GM23338 (cell line): ENCODE data around the gene FNDC3A. TPM values are rescaled to one million over a fixed set of nuclear protein-coding genes. Genes with fewer than 3 reads are reported as not detected.

Experiments used
- ATAC-seq: fragments of 200-7000 bp; cut with Tn5 transposase; 3 replicates; pipeline ENCODE4 v1.9.1; 2020
- DNase-seq: peaks from one replicate; pipeline ENCODE4 v3.0.0-alpha.2; 2015; ENCODE audit warnings: low spot score
- H2AFZ ChIP-seq: fragments of 200-600 bp; sonication (generic); 2 replicates; pipeline ENCODE4 v1.8.0; 2016; ENCODE audit warnings: antibody characterized with exemption, mild to moderate bottlenecking, moderate library complexity
- H3F3A ChIP-seq: fragments of 200-600 bp; sonication (generic); replicated peaks from 2 replicates; pipeline ENCODE4 v1.8.0; 2017; ENCODE audit warnings: antibody characterized with exemption, mixed run types, low read depth
- H3K27ac ChIP-seq: fragments of 200-600 bp; sonication (generic); 2 replicates; pipeline ENCODE4 v1.6.1; 2016; ENCODE audit warnings: low read depth
- H3K27me3 ChIP-seq: fragments of 200-600 bp; sonication (generic); 2 replicates; pipeline ENCODE4 v1.8.0; 2016; ENCODE audit warnings: mild to moderate bottlenecking, mixed run types, moderate library complexity; ENCODE audit not compliant: insufficient read depth
- H3K36me3 ChIP-seq: fragments of 200-600 bp; sonication (generic); 2 replicates; pipeline ENCODE4 v1.8.0; 2016; ENCODE audit warnings: mild to moderate bottlenecking; ENCODE audit not compliant: insufficient read depth
- H3K4me1 ChIP-seq: fragments of 200-600 bp; sonication (generic); 2 replicates; pipeline ENCODE4 v1.8.0; 2016; ENCODE audit warnings: mild to moderate bottlenecking, moderate library complexity; ENCODE audit not compliant: insufficient read depth
- H3K4me2 ChIP-seq: fragments of 200-600 bp; sonication (generic); 2 replicates; pipeline ENCODE4 v1.7.1; 2017; ENCODE audit warnings: mixed run types
- H3K4me3 ChIP-seq: fragments of 200-600 bp; sonication (generic); 2 replicates; pipeline ENCODE4 v1.6.1; 2016; ENCODE audit warnings: mixed run types
- H3K79me2 ChIP-seq: fragments of 200-600 bp; sonication (generic); replicated peaks from 2 replicates; pipeline ENCODE4 v1.8.0; 2017; ENCODE audit warnings: mild to moderate bottlenecking; ENCODE audit not compliant: insufficient read depth
- H3K9me2 ChIP-seq: fragments of 200-600 bp; sonication (generic); 2 replicates; pipeline ENCODE4 v1.8.0; 2017; ENCODE audit not compliant: insufficient read depth
- H4K20me1 ChIP-seq: fragments of 200-600 bp; sonication (generic); replicated peaks from 2 replicates; pipeline ENCODE4 v1.8.0; 2017; ENCODE audit warnings: mild to moderate bottlenecking; ENCODE audit not compliant: insufficient read depth
- H3K27ac Mint-ChIP-seq: 2 replicates; pipeline ENCODE4 v1.8.0; 2020; ENCODE audit warnings: inconsistent platforms, mild to moderate bottlenecking, moderate library complexity, mixed read lengths
- H3K27me3 Mint-ChIP-seq: 3 replicates; pipeline ENCODE4 v1.8.0; 2022; ENCODE audit warnings: low read depth, mild to moderate bottlenecking, moderate library complexity, mixed read lengths, inconsistent platforms; ENCODE audit not compliant: insufficient read depth, poor library complexity
- H3K36me3 Mint-ChIP-seq: 3 replicates; pipeline ENCODE4 v1.8.0; 2021; ENCODE audit warnings: low read depth, mild to moderate bottlenecking, inconsistent platforms, moderate library complexity, mixed read lengths
- H3K4me1 Mint-ChIP-seq: 3 replicates; pipeline ENCODE4 v1.8.0; 2020; ENCODE audit warnings: mild to moderate bottlenecking, inconsistent platforms, mixed read lengths
- H3K4me3 Mint-ChIP-seq: 3 replicates; pipeline ENCODE4 v1.8.0; 2021; ENCODE audit warnings: moderate library complexity, mild to moderate bottlenecking, inconsistent platforms, mixed read lengths
- H3K9me3 Mint-ChIP-seq: 3 replicates; pipeline ENCODE4 v1.8.0; 2020; ENCODE audit warnings: moderate library complexity, mild to moderate bottlenecking, inconsistent platforms, mixed read lengths
- CTCF ChIP-seq, 2 experiments: fragments of 200-600 bp in 1 of 2; sonication (generic) in 1 of 2; conservative IDR thresholded peaks; 2 replicates each; pipeline versions ENCODE4 v1.5.1 to v1.6.1; 2016 to 2017; ENCODE audit warnings: antibody characterized with exemption in 2 of 2, low read depth in 2 of 2, mild to moderate bottlenecking in 2 of 2, moderate library complexity in 1 of 2
- EZH2 ChIP-seq: fragments of 200-600 bp; sonication (generic); IDR thresholded peaks from one replicate; pipeline ENCODE4 v1.8.0; 2017; ENCODE audit warnings: antibody characterized with exemption, mild to moderate bottlenecking, low read depth; ENCODE audit not compliant: unreplicated experiment
- NANOG ChIP-seq: IDR thresholded peaks from 2 replicates; pipeline ENCODE4 v1.6.1; 2016; ENCODE audit warnings: antibody characterized with exemption, borderline replicate concordance
- REST ChIP-seq: IDR thresholded peaks from one replicate; pipeline ENCODE4 v1.6.1; 2018; ENCODE audit warnings: antibody characterized with exemption; ENCODE audit not compliant: unreplicated experiment
- ZNF114 ChIP-seq: fragments of 250-450 bp; sonication (Bioruptor Pico); IDR thresholded peaks from 2 replicates; pipeline ENCODE4 v1.5.0; 2020; ENCODE audit warnings: mild to moderate bottlenecking, moderate library complexity
- ZNF331 ChIP-seq: fragments of 250-450 bp; sonication (Bioruptor Pico); IDR thresholded peaks from 2 replicates; pipeline ENCODE4 v1.5.0; 2020; ENCODE audit warnings: low read depth, mild to moderate bottlenecking, moderate library complexity
- ZNF462 ChIP-seq: fragments of 250-450 bp; sonication (Bioruptor Pico); IDR thresholded peaks from 2 replicates; pipeline ENCODE4 v1.5.0; 2020; ENCODE audit warnings: mild to moderate bottlenecking, moderate library complexity
- polyA plus RNA-seq: library from polyadenylated mRNA; unstranded; fragments of >200 nt; fragmentation: Nextera tagmentation; extraction: Ambion mirVana; gene quantifications from 2 replicates; pipeline ENCODE4 v1.2.1, GENCODE V29; 2016
- total RNA-seq: library from RNA; depleted of rRNA; stranded (reverse); fragments of >200 nt; shearing (Covaris generic); gene quantifications from 2 replicates; pipeline ENCODE4 v1.2.3, GENCODE V29; 2014

The FNDC3A gene
- total and polyA plus RNA-seq, 2 experiments from 2014 or later, result 10.3 to 31.1 TPM

- H3K36me3 ChIP-seq, result no peaks in the 10 kb centered on the region
- peaks cover 53% of the 10 kb centered on the region for H3K79me2 ChIP-seq
- peaks cover 22% of the 10 kb centered on the region for H3K36me3 Mint-ChIP-seq
- TF ChIP-seq EZH2 (no peak), REST (no peak), ZNF462 (CRISPR knock-in tag) (no peak), ZNF331 (no peak), NANOG (no peak), CTCF (conservative IDR thresholded peaks at IDR 0.05; ENCODE audit: low read depth in 2 of 2) (no peak), ZNF114 (no peak)
- no peak overlapping the region for H3K4me3 ChIP-seq
- no peak overlapping the region; the same call in 1 of the 2 replicates for H3K27ac Mint-ChIP-seq
- H3K4me1 Mint-ChIP-seq, result no peaks in the 10 kb centered on the region; the same call in 2 of the 3 replicates
- peaks cover 16% of the 10 kb centered on the region for H3K9me3 Mint-ChIP-seq
- no peak overlapping the region for H2AFZ ChIP-seq
- no peaks in the 10 kb centered on the region for H3K9me2 ChIP-seq
- ATAC-seq (no peak), DNase-seq (no peak)
- H4K20me1 ChIP-seq, result peaks cover 4% of the 10 kb centered on the region; the same call in 1 of the 2 replicates
- H3K4me1 ChIP-seq, result no peaks in the 10 kb centered on the region
- no peaks in the 10 kb centered on the region for H3F3A ChIP-seq
- H3K27me3 ChIP-seq, result no peaks in the 10 kb centered on the region
- no peaks in the 10 kb centered on the region for H3K27me3 Mint-ChIP-seq
- H3K4me3 Mint-ChIP-seq, result no peak overlapping the region
- H3K27ac ChIP-seq, result no peak overlapping the region
- H3K4me2 ChIP-seq, result no peak overlapping the region
These were observed 15.2 kb downstream of the FNDC3A start for GRCh38 chr13:48990900-48991299.
